Liver (tissue), 3 donors: ENCODE data around the gene WNT8B.

Experiments used
- ATF3 ChIP-seq: IDR thresholded peaks from 2 replicates; pipeline ENCODE4 v1.6.1; 2016; ENCODE audit warnings: antibody characterized with exemption
- EGR1 ChIP-seq, 2 donors: IDR thresholded peaks; 2 replicates each; pipeline ENCODE4 v1.6.1; 2016 to 2018; ENCODE audit warnings: antibody characterized with exemption in 2 of 2, low read depth in 2 of 2
- GABPA ChIP-seq, 2 donors: IDR thresholded peaks in 1 of 2; conservative IDR thresholded peaks in 1 of 2; 2 replicates each; pipeline ENCODE4 v1.6.1; 2016; ENCODE audit warnings: antibody characterized with exemption in 2 of 2, mild to moderate bottlenecking in 1 of 2, moderate library complexity in 1 of 2
- JUND ChIP-seq, 2 donors: IDR thresholded peaks; 2 replicates each; pipeline ENCODE4 v1.6.1; 2016; ENCODE audit warnings: antibody characterized with exemption in 2 of 2
- NR2F2 ChIP-seq: IDR thresholded peaks from 2 replicates; pipeline ENCODE4 v1.6.1; 2016; ENCODE audit warnings: antibody characterized with exemption
- RAD21 ChIP-seq, 2 donors: IDR thresholded peaks; 2 replicates each; pipeline ENCODE4 v1.6.1; 2016; ENCODE audit warnings: antibody characterized with exemption in 2 of 2, mild to moderate bottlenecking in 2 of 2
- REST ChIP-seq: IDR thresholded peaks from 2 replicates; pipeline ENCODE4 v1.6.1; 2016; ENCODE audit warnings: antibody characterized with exemption, mild to moderate bottlenecking
- RXRA ChIP-seq, 2 donors: IDR thresholded peaks; 2 replicates each; pipeline ENCODE4 v1.6.1; 2017 to 2018; ENCODE audit warnings: antibody characterized with exemption in 2 of 2, mild to moderate bottlenecking in 1 of 2
- TAF1 ChIP-seq: conservative IDR thresholded peaks from 2 replicates; pipeline ENCODE4 v1.6.1; 2016; ENCODE audit warnings: antibody characterized with exemption, mild to moderate bottlenecking
- YY1 ChIP-seq: IDR thresholded peaks from 2 replicates; pipeline ENCODE4 v1.6.1; 2016; ENCODE audit warnings: antibody characterized with exemption, mild to moderate bottlenecking
- TF ChIP-seq, protein P1 (sequence below): fragments of 150-350 bp; IDR thresholded peaks from 2 replicates; pipeline ENCODE4 v1.5.1; 2017; ENCODE audit warnings: improper control_type of control experiment, low read depth, low read length; ENCODE audit not compliant: missing input control
- TF ChIP-seq, protein P2 (sequence below): IDR thresholded peaks from 2 replicates; pipeline ENCODE4 v1.6.1; 2016; ENCODE audit warnings: antibody characterized with exemption
- TF ChIP-seq, protein P3 (sequence below): IDR thresholded peaks from 2 replicates; pipeline ENCODE4 v1.6.1; 2016; ENCODE audit warnings: antibody characterized with exemption
- donor health status: healthy.
- donor health status: healthy.

DNA sequence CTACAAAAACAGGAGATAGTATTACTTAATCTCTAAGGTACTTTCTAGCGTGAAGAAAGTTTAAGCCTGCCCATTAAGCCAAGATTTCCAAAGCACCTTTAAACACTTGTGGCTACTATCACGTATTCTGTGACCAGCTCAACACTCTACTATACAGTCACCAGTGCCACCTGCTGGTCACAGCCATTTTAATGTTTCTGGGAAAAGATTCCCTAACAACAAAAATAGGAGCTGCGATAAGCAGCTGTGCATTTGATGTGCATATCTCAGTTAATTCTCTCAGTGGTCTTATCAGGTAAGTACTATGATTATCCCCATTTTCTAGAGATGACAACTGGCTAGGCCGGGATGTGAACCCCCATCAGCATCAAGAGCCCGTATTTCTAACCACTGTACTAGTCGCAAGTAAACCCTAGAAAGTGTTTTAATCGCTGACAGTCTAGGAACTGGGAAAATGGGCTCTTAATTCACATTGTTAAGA is 56.0 kb downstream of the WNT8B start:
- TF ChIP-seq RAD21 (IDR thresholded peaks at IDR 0.05) (peak; percentile 79 to 85), TAF1 (no peak), YY1 (no peak), JUND (IDR thresholded peaks at IDR 0.05) (no peak), REST (peak; percentile 3), EGR1 (IDR thresholded peaks at IDR 0.05; ENCODE audit: low read depth in 2 of 2) (no peak), RXRA (IDR thresholded peaks at IDR 0.05) (peak in 1 of 2 donors; percentile 4), ATF3 (no peak), GABPA (IDR thresholded peaks at IDR 0.05 in 1 of 2, conservative IDR thresholded peaks at IDR 0.05 in 1 of 2) (no peak), NR2F2 (no peak)
- TF ChIP-seq, protein P1, sequence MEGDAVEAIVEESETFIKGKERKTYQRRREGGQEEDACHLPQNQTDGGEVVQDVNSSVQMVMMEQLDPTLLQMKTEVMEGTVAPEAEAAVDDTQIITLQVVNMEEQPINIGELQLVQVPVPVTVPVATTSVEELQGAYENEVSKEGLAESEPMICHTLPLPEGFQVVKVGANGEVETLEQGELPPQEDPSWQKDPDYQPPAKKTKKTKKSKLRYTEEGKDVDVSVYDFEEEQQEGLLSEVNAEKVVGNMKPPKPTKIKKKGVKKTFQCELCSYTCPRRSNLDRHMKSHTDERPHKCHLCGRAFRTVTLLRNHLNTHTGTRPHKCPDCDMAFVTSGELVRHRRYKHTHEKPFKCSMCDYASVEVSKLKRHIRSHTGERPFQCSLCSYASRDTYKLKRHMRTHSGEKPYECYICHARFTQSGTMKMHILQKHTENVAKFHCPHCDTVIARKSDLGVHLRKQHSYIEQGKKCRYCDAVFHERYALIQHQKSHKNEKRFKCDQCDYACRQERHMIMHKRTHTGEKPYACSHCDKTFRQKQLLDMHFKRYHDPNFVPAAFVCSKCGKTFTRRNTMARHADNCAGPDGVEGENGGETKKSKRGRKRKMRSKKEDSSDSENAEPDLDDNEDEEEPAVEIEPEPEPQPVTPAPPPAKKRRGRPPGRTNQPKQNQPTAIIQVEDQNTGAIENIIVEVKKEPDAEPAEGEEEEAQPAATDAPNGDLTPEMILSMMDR: peak; percentile 73
- TF ChIP-seq, protein P2, sequence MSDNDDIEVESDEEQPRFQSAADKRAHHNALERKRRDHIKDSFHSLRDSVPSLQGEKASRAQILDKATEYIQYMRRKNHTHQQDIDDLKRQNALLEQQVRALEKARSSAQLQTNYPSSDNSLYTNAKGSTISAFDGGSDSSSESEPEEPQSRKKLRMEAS: no peak
- TF ChIP-seq, protein P3, sequence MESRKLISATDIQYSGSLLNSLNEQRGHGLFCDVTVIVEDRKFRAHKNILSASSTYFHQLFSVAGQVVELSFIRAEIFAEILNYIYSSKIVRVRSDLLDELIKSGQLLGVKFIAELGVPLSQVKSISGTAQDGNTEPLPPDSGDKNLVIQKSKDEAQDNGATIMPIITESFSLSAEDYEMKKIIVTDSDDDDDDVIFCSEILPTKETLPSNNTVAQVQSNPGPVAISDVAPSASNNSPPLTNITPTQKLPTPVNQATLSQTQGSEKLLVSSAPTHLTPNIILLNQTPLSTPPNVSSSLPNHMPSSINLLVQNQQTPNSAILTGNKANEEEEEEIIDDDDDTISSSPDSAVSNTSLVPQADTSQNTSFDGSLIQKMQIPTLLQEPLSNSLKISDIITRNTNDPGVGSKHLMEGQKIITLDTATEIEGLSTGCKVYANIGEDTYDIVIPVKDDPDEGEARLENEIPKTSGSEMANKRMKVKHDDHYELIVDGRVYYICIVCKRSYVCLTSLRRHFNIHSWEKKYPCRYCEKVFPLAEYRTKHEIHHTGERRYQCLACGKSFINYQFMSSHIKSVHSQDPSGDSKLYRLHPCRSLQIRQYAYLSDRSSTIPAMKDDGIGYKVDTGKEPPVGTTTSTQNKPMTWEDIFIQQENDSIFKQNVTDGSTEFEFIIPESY: no peak
